GM19468 (cell line): ENCODE data around the gene PDLIM7.
A peak's percentile ranks its signal among the peaks of the same experiment; 100 is the strongest.

Experiments
- ATAC-seq: cut with Tn5 transposase; IDR thresholded peaks from one replicate; pipeline ENCODE4 v1.9.1; 2021; ENCODE audit warnings: mild to moderate bottlenecking, moderate library complexity, moderate number of reproducible peaks; ENCODE audit not compliant: unreplicated experiment; ENCODE audit errors: extremely low read depth

PDLIM7 gene

DNA sequence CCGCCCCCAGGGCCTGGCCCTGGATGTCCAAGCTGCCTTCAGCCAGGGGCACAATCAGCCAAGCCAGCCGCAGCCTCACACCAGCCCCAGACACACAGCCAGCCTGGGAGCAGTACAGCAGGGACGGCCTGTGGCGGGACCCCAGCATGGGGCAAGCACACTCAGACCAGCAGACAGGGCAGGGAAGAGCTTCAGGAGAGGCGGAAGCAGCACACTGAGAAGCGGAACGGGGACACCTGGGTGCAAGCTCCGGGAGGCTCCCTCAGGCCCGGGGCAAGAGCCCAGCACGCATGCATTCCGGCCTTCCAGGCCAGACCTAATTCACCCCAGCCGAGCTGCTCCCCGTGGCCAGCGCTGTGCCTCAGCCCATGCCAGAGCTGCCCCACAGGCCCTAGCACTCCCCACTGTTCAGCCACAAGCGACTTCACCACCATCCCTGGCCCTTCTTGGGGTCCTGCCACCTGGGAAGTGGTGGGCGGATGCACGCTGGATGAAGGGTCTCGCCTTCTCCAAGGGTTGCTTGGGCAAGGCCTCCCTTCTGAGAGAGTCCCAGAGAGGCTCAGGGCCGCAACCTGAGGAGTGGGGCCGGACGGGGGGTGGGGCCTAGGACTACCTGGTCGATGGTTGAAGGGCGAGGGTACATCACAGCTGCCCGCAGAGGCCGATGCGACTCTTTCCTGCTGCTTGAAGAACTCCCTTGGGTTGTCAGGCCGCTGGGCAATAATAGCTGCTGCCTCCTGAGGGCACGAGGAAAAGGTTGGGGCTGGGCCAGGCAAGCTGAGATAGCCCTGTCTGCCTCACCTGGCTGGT is 37.4 kb downstream of the PDLIM7 start:
- ATAC-seq = no peak

DNA sequence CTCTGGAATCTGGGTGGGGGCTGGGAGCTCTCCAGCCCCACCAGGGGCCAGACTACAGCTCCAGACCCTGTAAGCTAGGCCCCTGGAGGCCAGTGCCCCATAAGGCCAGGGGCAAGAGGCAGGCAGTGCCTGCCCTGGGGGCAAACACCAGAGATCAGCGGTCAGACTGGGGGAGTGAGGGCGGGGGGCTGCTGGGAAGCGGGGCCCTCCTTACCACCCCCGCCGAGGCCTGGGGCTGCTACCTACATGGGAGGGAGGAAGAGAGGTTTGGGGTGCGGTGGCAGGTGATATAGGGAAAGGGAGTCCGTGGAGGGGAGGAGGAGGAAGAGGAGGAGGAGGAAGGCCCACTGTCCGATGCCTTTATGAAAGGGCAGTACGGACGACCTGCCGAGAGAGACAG is 38.0 kb downstream of the PDLIM7 start:
- ATAC-seq = no peak

GRCh38 chr5:177458912-177459350 is 38.5 kb downstream of the PDLIM7 start:
- ATAC-seq = no peak

DNA sequence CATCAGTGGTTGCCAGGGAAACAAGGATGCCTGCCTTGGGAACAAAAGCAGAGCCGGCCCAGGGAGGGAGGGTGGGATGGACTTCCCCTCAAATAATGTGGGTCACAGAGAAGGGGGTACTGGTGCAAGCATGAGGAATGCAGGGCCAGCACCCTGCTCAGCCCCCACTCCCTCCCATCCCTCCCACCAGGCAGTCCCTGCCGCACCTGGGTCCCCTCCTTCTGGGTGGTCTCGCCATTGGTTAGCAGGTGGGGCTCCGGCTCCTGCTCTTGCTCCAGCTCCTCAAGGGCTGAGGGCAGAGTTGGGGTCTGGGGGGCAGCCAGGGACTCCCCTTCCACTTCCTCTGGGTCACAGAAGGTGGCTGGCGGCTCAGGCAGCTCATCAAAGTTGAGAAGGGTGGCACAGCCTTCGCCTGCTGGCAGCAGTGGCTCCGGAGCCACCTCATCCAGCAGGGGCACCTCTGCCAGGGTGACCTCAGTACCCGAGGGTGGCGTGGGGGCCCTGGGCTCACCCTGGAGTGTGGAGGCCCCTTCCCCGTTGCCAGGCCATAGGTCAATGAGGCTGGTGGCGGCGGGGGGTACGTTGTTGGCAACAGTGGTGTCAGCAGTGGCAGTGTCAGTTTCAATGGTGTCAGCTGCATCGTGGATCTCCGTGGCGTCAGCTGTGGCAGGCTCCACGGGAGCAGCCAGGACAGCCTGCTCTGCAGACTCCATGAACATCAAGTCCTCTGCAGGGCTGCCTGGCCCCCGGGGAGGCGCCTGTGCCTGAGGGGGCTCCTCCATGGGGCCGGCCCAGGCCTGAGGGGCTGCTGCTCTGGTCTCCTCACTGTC is 39.3 kb downstream of the PDLIM7 start:
- ATAC-seq = no peak

DNA sequence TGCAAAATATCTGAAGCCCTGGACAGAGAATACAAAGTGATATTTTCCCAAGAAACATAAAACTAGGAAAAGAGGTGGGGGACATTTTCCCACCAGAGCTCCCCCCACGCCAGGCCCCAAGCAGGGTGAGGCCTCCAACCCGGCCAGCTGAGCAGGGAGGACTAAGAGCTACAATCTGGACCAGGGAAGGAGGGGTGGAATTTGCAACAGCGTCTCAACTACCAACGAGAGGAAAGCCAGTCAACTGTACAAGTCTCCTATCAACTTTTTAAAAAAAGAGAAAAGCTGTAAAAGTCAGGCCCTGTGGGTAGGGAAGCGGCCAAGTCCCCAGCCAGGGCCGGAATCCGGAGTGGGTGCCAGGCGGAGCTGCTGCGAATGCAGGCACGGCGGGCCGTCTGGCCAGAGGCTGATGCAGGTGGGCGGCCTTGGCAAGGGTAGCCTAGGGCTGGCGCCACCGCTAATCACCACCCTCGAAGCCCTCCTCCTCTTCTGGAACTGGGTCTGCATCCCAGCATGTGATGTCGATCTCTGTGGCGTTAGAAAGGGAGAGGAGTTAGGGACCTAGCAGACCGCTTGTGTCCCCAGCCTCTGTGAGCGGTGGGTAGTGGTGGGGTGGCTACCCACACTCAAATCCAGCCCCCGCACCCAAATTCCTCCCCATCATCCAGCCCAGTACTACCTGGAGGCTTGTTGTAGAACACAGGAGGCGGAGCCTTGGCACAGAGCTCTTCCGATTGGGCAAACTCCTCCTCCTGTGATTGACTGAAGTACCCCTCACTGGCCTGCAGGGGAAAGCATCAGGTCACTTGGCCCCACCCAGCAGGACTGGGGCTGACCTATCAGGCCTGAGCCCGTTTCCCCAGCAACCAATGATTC is 40.2 kb downstream of the PDLIM7 start:
- ATAC-seq = no peak

DNA sequence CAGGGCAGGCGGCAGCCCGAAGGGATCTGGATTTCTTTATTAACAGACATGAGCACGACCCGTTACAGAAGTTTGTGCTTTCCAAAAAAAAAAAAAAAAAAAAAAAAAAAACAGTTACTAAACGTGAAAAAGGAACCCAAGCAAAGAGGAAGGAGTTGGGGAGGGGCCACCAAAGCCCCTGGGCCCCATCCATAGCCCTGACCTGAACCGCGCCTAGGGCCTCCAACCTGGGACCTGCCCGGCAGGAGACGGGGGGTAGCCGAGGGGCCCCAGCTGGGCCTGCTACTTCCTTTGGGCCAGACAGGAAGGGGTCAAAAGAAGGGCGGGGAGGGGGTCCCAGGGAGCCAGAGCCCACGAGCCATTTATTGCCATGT is 40.8 kb downstream of the PDLIM7 start:
- ATAC-seq = no peak

GRCh38 chr5:177455661-177456590 is 41.5 kb downstream of the PDLIM7 start:
- no peak for ATAC-seq

- ATAC-seq = peak; percentile 13
Observed at GRCh38 chr5:177455036-177455660, 42.3 kb downstream of the PDLIM7 start.

- ATAC-seq = no peak
Observed at GRCh38 chr5:177454397-177455035, 42.9 kb downstream of the PDLIM7 start.

DNA sequence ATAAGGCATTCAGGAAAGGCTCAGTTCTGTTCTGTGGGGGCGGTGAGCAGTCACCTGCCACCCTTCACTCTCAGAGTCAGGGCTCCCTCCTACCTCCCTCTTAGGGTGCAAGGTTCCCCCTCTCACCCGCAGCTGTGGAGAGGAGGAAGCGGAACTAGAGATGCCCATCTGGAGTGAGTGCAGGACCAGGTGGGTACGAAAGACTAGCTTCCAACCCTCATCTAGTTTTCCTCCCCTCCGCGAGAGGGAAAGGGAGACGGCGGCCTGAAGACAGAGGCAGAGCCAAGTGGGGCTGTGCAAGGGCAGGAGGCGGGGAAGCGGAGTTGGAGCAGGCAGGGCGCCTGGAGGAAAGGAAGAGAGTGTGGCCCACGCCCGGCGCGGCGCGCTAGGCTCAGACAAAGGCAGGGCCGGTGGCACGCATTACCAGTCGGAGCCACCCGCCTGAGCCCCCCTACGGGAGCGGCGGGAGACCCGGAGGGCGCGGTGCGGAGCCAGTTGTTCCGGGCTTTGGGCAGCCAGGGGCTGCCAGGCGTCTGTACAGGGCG is 43.5 kb downstream of the PDLIM7 start:
- ATAC-seq = no peak

GRCh38 chr5:177452688-177453638 is 44.4 kb downstream of the PDLIM7 start:
- ATAC-seq = no peak

DNA sequence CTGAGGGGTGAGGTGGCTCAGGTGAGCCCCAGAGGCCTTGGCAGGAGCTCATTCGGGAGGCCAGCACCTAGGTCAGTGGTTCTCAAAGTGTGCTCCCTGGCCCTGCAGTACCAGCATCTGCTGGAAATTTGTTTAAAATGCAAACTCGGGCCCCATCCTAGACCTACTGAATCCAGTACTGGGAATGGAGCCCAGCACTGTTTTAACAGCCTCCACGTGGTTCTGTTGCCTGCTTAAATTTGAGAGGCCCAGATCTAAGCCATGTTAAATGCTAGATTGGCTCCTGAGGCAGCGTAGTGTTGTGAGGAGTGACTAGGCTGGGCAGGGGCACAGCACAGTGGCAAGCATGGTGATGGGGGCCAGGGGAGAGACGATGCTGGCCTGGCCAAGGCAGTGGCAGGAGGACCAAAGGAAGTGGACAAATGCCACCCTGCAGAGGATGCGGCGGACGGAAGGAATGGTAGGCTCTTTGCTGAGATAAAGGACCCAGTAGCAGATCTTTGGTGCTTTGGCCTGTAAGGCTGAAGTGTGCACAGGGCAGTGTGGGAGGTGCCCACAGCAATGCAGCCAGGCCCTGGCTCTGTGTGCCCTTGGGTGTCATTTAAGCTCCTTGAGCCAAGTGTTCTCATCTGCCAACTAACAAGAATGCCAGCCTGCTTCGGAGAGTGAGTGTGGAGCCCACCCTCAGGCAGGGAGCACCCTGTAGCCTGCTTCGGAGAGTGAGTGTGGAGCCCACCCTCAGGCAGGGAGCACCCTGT is 46.6 kb downstream of the PDLIM7 start:
- ATAC-seq = no peak

- no peak for ATAC-seq
Observed at GRCh38 chr5:177449140-177450061, 48.0 kb downstream of the PDLIM7 start.

DNA sequence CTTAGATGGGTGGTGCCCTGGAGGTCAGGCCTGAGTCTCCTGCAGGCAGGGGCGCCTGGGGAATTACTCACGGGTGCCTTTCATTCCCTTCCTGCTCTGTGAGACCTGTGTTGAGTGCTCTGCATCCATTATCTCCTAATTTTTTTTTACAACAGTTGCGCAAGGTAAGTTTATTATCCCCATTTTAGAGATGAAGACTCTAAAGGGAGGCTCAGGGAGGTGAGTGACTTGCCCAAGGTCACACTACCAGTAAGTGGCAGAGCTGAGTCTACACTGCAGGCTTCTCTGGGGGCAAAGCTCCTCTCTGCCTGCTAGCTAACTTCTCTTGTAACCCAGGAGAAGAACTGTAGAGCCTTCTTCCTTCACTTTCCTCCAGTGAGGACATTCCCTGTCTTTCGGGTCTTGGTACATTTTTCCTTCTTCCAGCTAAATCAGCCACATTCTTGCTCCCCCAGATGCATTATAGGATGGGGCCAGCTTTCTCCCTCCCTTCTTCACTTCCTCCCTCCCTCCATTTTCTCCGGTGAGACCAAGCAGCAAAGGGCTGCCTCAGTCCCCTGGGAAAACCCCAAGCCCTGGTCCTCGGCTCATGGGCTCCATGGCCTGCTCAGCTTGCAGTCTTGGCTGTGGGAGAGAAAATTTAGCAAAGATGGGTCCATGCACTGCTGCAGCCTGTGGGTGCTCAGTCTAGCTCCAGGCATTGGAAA is 49.0 kb downstream of the PDLIM7 start:
- ATAC-seq = no peak
